Glomerular visceral epithelial cell (primary cell): ENCODE results near the gene VSIR.
A peak's percentile ranks its signal among the peaks of the same experiment; 100 is the strongest.

ENCODE experiments used
- DNase-seq: peaks from one replicate; pipeline ENCODE4 v3.0.0-alpha.2; 2016; ENCODE audit errors: extremely low spot score

Gene VSIR

DNA sequence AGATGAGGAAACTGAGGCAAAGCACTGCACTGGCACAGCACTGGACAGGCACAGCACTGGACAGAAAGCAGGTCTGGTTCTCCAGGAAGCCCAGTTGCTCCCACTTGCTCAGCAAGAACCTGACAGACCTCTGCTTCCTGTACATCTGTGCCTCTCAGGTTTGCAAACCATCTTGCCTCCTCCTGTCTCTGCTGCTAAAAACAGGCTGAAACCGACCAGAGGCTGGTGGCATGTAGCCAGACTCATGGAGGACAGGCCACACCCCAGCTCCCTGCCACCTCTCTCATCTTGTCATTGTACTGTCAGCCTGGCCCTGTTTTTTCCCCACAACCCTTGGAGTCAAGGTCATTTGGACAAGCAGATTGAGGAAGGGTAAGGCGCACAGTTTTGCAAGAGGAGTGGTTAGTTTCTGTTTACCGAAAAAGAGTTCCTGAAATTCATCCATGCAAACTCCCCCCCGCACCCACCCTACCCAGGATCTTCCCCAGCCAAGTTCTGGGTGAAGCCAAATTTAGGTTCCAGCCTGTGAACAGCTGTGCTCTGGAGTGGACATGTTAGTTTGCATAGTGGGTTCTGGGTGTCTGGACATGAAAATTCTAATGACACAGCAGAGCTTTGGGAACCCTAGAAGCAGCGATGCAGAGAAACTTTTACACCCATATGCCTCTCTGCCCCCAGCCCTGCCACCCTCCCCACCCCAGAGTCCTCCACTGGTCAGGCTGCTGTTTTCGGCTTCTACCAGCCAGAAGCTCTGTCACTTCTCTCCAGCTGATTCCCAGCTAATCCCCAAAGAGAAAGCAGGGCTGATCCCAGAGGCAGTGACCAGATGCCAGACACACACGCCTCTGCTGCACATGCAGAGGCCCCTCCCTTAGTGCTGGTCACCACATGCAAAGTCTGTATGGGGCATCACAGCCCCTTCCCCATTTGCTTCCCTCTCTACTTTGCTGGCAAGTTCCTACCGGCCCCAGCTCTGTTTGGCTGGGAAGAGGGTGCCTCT is 45.3 kb downstream of the VSIR start:
- no peak for DNase-seq

DNA sequence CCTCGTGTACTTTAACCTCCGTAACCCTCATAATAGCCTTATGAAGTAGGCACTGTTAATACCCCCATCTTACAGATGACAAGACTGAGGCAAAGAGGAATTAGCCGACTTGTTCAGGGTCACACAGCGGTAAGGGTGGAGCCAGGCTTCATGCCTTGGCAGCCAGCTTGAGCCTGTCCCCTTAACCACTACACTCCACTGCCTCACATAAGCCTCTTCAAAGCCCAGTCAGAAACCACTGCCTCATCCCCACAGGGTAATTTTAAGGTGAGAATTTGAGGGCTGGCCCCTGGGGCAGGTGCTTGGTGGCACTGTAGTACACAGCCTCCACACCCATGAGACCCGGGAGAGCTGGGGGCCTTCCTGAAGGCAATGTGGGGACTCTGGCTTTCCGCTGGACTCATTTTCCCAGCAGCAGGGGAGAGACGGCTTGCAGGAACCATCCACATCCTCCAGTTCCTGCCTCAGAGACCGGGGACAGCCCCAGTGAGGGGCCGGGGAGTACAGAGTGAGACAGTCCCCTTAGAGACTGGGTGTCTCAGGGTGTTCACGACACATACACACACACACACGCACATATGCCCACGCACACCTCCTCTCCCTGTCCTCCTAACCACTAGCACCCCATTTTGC is 46.1 kb downstream of the VSIR start:
- no peak for DNase-seq

DNA sequence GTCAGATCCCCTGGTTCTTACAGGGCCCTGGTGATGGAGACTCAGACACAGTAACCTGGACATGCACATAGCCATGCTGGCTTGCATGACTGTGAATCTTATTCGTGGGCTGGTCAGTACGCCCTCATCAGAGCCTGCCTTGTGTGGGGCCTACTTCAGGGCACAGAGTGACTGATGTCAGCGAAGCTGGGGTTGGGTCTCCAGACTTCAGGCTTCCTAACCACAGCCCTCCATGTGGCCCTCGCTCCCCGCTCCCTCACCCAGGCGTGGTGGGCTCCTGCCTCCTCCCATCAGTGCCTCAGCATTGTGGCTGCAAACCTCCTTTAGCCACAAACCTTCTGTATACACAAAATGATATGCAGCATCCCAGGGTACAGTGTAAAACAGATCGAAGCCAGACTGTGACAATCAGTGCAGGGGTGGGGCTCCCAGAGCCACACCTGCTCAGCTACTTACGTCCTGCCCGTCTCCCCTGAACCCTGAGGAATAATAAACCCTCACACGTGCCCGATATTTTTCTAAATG is 46.7 kb downstream of the VSIR start:
- no peak for DNase-seq

DNA sequence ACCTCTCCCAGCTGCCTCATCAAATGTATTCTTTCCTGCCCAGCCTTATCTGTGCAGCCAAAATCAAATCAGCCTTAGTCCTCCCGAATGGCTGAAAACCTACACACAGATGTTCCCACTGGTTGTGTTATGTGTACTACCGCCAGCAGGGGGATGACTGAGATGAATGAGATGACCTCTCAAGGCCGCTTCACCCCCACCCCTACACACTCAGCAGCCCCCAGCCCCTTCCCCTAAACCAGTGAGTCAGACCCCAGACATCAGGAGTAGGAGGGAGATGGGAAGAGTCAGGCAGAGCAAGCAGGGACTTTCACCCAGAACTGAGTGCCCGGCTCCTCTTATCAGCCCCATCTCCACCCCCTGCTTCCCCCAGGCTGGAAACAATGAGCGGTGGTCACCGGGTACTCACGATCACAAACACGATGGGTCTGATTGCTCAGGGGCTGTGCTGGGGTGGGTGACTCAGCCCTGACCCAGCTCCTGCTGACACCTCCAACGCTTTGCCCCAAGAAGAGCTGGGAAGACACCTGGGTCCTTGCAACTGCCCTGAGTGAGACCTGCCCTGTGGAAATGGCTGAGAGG is 47.2 kb downstream of the VSIR start:
- DNase-seq: peak; percentile 9

DNA sequence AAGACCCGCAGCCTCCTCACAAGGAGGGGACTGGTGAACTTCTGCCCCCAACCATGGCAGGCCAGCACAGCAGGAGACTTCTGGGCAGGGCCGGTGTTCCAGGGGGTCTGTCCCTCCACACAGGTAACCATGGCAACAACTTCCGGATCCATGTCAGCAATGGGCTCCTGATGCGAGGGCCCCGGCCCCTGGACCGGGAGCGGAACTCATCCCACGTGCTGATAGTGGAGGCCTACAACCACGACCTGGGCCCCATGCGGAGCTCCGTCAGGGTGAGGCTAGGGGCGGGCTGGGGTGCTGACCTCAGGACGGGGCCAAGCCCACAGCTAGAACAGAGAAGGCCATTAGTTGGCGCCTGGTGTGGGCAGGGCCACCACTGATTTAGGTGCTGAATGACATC is 48.1 kb downstream of the VSIR start:
- no peak for DNase-seq

DNA sequence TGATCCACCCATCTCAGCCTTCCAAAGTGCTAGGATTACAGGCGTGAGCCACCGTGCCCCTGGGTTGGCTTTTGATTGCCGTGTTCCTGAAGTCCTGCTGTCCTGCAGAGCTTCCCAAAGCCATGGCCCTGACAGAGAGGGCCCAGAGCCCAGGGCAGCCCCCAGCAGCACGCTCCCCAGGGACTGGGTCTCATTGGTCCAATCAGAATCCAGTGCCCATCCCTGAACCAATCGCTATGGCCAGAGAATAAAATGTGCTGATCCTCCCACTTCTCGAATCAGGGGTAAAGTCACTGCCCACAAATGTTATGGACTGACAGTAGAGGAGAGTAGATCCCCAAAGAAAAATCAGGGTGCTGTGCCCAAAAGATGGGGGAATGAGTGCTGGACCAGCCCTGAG is 48.8 kb downstream of the VSIR start:
- DNase-seq: no peak

DNA sequence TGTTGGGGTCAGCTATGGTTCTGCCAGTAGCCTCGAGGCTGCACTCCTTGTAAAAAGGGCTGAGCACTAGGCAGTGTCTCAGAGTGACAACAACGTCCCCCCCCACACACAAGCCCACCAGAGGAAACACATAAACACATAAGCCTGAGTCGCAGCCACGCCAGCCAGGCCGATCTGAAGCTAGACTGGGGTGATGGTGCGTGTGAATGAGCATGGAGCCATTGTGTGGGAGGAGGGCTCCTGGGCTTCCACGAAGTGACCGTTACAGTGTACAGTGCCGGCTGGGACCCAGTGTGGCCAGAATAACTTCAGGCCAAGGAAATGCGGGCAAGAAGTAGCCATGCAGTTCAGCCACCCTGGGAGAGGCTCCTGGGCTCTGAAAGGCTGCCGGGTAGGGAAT is 50.0 kb downstream of the VSIR start:
- no peak for DNase-seq

DNA sequence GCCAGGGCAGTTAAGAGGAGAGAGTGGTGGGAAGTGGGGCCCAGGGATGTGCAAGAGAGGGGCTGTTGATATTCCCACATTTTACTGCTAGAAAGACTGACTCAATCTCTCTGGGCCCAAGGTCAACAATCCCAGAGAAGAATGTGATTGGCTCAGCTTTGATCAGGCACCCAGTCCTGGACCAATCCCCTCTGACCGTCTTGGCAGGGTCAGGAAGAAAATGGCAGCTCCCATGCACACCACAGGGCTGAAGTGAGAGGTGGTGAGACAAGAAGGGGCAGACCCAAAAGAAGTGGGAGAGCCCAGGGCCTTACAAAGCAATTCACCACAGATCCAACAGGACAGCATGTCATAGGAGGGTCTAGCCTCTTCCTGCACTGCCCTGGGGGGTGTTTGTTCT is 50.5 kb downstream of the VSIR start:
- no peak for DNase-seq

DNA sequence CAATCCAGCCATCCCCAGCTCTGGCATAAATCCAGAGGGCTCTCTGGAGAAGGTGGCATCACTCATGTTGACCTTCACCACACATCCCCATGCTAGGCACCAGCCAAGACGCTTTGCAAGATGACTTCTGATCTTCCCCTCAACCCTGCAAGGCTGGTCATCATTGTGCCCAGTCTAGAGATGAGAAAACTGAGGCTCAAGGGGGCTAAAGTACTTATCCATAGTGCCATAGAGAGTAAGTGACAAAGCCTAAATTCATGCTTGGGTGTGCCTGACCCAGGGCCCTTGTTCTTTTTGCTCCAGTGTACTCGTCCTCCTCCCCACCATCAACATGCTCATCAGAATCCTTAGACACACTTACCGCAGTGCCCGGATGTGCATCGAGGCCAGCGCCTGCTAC is 52.0 kb downstream of the VSIR start:
- DNase-seq: no peak

DNA sequence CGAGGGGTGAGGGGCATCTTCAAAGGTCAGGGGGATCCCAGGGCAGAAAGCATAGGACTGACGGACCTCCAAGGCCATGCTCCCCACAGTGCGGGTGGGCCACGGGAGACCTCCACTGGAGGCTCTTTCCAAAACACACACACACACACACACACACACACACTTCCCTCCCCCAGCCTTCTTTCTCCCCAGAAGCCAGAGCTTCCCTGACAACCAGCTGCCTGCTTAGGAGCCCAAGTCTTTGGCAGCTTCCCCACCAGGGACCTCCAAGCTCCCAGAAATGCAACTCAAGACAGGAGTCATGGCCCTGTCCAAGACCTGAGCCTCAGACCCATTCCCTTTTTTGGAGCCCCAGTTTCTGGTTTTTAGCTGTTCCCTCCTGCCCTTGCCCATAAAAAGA is 53.0 kb downstream of the VSIR start:
- no peak for DNase-seq

DNA sequence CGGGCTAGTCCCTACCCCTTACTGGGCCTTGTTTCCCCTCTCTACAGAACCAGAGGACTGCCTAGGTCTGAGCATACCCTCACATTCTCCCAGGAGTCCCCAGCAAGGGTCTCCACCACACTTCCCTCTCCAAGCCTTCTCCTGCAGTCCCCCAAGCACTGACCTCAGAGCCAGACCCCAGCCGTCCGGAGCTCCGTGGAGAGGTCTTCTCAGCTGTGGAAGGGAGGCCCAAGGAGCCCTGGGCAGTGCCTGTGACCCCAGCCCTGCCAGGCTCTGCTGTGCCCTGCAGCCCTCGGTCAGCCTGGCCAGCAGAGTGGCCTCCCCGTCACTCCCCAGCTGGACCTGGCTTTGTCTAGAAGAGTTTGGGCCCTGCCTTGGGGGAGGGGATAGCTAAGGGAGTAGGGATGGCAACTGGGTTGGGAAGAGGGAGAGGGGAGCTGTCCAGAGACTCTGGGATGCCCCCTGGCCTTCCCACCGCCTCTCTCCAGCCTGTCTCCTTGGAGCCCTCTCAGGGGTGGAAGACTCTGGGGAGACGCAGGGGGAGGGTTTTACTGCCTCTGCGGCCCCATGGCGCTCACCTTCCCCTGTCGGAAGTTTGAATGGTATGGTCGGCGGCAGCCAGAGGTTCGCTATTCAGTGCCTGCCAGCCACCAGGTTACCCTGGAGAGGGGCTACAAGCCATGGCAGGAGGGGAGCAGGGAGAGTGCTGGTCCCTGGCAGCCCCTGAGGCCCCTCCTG is 53.7 kb downstream of the VSIR start, which contains the start of gene C10orf105:
Gene C10orf105 (minus strand): TSS at position 315 of the 738 bp plus-strand sequence. CDS start 3,441 bp downstream, outside the sequence.
- DNase-seq: no peak

DNA sequence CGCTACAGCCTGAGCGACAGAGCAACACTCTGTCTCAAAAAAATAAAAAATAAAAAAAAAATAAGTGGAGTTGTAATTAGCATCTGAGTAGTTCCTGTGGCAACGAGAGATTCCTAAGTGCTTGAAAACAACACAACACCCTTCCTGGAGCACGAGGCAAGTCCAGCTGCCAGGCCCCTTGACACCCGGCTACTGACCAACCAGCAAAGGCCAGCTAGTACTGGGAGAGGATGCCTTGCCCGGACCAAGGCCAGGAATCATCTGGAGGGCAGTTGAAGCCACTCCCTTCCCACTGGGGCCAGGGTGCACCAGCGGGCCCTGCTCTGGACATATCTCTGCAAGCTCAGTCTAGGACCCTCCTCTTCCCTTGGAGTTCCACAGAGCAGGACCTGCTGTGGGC is 54.3 kb downstream of the VSIR start:
- DNase-seq: no peak

DNA sequence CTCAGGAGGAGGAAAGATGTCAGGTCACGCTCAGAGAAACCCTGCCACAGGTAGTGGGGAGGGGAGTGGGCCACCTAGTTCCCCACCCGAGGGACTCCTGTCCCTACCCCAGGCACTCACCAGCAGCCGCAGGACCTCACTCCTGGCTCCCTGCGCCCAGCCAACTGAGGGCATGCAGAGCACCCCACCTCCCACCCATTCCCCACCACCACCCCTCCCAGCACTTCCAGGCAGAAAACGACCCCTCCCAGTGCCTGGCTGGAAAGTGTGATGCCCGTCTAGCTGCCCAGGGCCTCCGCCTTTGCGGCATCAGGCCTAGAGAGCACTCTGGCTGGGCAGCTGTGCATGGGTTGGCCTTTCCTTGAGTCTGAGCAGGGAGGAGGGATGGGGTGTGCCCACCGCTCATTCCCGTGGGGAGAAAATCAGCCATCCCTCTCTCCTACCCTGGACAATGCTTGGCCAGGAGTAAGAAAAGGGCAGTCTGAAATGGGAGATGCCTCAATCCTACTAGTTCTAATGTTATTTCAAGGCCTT is 55.1 kb downstream of the VSIR start:
- no peak for DNase-seq

DNA sequence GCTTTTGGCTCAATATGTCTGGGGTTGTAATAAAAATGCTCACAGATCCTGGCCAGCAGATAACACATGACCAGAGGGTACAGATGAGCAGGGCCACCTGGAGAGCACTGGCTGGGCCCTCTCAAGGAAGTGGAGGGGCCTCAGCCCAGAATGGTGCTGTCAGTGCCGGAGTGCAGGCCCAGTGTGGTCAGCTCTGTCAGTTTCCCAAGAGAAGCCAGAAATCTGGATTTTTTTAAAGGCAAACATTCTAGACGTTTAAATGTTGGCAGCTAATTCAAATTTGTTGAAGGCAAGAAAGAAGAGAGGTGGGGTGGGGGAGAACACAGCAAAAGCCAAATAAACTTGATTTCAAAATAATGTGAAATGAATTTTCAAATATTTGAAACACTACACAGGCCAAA is 55.8 kb downstream of the VSIR start:
- DNase-seq: no peak

DNA sequence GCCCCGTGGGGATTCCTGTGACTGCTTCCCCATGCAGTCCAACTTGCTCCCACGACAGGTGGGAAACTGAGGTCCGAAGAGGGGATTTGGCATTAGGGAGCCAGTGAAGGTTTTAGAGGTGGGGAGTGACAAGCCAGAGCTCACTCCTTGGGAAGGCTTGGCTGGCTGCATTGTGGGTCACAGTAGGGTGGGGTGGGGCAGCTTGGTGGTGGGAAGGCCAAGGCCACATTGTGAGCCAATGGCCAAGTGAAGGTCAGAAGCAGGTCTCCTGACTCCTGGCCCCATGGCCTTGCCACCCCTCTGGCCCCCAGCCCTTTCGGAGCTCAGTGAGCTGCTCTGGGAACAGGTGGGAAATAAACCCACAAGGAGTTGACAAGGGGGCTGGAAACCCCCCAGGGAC is 56.3 kb downstream of the VSIR start:
- DNase-seq: no peak

DNA sequence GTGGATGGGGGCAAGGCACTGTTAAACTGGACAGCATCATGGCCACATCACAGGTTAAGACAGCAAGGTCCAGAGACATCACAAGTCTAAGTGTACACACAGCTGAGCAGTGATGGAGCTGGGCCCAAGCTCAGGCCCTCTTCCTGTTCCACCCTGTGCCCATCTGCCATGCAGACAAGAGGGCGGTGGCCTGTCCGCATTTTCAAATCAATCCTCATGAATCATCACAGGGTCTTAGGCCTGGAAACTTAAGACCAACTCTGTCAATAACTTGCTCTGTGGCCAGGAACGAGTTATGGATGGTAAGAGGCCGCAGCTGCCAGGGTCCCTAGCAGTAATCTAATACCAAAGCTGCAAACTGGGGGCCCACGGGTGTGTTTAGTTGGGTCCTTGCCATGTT is 56.9 kb downstream of the VSIR start:
- DNase-seq: no peak

DNA sequence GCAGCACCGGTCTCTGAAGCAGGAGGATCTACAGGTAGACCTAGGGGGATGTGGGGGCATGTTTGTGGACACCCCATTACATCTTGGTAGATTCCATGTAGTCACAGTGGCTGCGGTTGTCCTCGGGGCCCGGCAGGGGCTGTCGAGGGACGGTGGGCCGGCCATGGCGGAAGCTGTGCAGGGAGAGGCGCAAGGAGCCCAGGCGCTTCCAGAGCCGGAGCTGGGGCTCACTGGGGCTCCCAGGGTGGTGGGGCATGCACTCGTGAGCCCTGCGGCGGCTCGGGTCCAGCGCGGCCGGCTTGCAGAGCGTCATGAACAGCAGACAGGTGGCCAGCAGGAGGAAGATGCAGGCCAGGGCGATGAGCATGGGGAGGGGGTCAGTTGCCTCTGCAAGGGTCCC is 57.5 kb downstream of the VSIR start:
- DNase-seq: no peak

DNA sequence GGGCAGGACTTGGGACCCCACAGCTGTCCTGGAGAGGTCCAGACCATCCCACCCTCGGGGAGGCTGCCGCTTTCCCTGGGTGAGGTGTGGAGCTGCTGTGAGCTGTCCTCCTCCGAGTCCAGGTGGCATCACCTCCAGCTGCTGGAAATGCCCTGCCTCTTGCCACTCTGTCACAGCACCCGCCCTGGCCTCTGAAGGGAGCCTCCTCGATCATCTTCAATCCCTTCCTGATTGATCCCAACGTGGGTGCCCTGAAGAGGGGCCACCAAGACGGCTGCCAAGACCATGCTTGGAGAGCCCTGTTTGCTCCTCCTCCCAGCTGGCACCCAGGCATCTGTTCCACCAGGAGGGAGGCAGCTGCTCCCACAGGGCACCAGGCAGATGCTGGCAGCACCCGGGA is 58.3 kb downstream of the VSIR start:
- DNase-seq: no peak

DNA sequence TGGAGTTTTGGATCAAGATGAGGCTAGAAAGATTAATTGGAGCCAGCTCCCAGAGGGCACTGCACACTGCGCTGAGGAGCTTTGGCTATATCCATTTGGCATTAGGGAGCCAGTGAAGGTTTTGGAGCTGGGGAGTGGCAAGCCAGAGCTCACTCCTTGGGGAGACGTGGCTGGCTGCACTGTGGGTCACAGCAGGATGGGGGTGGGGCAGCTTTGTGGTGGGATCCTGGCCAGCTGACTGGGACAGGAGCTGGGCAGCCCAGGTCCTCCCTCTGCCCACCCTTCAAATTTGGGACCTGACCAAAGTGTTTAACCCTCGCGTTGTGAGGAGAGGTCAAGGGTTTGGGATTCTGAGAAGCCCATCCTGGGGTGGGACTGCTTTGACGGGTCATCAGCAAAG is 58.7 kb downstream of the VSIR start:
- no peak for DNase-seq

DNA sequence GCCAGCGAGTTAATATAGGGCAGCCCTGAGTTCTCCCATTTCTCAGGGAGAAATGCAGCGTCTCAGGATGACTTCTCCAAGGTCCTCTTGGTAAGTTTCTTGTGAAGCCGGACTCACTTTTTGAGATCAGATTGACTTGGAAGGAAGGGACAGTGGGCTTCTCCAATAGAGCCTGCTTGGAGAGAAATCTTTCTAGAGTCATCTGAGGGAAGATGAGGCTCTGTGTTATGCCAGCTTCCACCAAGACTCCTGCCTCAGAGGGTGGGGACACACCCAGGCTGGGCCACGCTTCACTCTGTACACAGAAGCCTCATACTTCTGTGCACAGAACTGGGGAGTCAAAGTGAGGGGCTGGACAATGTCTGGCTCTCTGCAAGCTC is 59.3 kb downstream of the VSIR start:
- DNase-seq: no peak

DNA sequence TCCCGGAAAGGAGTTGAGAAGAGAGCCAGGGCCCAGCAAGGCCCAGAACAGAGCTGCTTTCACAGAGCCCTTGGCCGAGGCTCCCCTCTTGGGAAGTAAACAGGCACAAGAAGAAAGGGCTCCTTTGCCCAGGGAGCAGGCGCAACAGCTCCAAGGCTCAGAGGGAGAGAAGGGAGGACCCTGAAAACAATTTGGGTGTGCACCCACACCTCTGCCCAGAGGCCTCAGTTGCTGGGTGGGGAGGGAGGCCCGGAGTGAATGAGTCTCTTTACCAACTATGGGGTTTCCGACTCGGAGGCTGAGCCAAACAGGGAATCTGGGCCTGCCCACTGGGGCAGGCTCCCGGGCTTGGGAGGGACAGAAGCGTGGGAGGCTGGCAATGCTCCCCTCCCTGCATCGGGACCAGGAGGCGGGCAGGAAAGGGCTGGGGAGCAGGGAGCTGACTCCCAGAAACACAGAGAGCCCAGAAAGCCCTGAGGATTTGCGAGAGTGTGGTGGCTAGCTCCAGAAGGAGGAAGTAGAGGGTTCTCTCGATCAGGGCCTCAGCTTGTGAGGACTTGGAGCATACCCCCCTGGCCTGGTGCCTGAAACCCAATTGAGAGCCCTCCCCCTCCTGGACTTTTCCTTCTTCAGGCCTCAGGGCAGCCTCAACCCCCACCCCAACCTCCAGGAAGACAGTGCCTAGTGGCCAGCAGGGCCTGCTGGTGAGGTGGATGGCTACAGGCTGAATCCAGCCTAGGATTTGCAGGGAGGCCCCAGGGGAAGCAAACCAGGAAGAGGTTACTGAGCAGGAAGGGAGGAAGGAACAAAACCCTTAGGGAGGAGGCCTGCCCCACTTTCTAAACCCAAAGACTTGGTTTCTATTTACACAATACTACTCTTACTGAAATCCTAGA is 59.9 kb downstream of the VSIR start:
- DNase-seq: no peak
